Ovary (tissue), 3 donors: Measurements from ENCODE around the gene SAMD4A.

Experiments used
- POLR2A ChIP-seq: fragments of 450-650 bp; IDR thresholded peaks from one replicate; pipeline ENCODE4 v1.6.1; 2017; ENCODE audit warnings: antibody characterized with exemption, mild to moderate bottlenecking, moderate library complexity
- TF ChIP-seq, protein P1 (sequence below), 3 donors: fragments of 450-650 bp in 2 of 3; fragments of 200-600 bp in 1 of 3; IDR thresholded peaks; one replicate each; pipeline versions ENCODE4 v1.5.1 to v1.8.0; 2016 to 2022; ENCODE audit warnings: antibody characterized with exemption in 3 of 3, mild to moderate bottlenecking in 1 of 3
- donor health status: DM: no; HTN: no; CAD: no.

DNA sequence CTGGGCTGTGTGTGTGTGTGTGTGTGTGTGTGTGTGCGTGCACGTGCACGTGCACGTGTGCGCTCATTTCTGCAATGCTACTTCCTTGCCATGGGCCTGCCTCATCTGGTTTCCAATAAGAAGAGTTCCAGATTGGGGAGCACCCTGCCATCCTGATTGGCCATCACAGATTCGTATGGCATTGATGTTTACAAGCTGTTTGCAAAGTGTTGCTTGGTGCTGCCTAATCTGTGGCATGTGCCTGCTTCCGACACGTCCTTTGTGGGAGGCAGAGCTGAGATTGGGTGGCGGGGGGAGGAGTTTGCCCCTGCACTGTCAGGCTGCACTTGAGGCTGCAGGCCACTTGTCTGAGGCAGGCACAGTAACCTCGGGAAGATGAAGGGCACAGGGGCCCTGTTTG is 39.2 kb downstream of the SAMD4A start:
- TF ChIP-seq, protein P1, sequence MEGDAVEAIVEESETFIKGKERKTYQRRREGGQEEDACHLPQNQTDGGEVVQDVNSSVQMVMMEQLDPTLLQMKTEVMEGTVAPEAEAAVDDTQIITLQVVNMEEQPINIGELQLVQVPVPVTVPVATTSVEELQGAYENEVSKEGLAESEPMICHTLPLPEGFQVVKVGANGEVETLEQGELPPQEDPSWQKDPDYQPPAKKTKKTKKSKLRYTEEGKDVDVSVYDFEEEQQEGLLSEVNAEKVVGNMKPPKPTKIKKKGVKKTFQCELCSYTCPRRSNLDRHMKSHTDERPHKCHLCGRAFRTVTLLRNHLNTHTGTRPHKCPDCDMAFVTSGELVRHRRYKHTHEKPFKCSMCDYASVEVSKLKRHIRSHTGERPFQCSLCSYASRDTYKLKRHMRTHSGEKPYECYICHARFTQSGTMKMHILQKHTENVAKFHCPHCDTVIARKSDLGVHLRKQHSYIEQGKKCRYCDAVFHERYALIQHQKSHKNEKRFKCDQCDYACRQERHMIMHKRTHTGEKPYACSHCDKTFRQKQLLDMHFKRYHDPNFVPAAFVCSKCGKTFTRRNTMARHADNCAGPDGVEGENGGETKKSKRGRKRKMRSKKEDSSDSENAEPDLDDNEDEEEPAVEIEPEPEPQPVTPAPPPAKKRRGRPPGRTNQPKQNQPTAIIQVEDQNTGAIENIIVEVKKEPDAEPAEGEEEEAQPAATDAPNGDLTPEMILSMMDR (IDR thresholded peaks at IDR 0.05), result no peak
- TF ChIP-seq POLR2A, result no peak
